Adipocyte (in vitro differentiated cells): ENCODE data around the gene PRELID3B.

ENCODE experiments used
- DNase-seq: peaks from one replicate; pipeline ENCODE4 v3.0.0-alpha.2; 2015; ENCODE audit warnings: low read depth
- H3K27me3 ChIP-seq: replicated peaks from 2 replicates; pipeline ENCODE4 v1.7.0; 2013; ENCODE audit warnings: mild to moderate bottlenecking, low read length, moderate library complexity; ENCODE audit not compliant: control insufficient read depth, insufficient read depth
- H3K36me3 ChIP-seq: 2 replicates; pipeline ENCODE4 v1.7.0; 2013; ENCODE audit warnings: low read length, mild to moderate bottlenecking, moderate library complexity; ENCODE audit not compliant: control insufficient read depth, insufficient read depth, severe bottlenecking
- H3K4me1 ChIP-seq: 2 replicates; pipeline ENCODE4 v1.7.0; 2013; ENCODE audit warnings: mild to moderate bottlenecking, low read length, moderate library complexity; ENCODE audit not compliant: control insufficient read depth, insufficient read depth
- H3K4me3 ChIP-seq: 2 replicates; pipeline ENCODE4 v1.7.0; 2013; ENCODE audit warnings: mild to moderate bottlenecking, low read length, moderate library complexity
- H3K9ac ChIP-seq: 2 replicates; pipeline ENCODE4 v1.7.0; 2013; ENCODE audit warnings: mild to moderate bottlenecking, low read length, moderate library complexity
- H3K9me3 ChIP-seq: 2 replicates; pipeline ENCODE4 v1.7.0; 2013; ENCODE audit warnings: mild to moderate bottlenecking, low read length, moderate library complexity; ENCODE audit not compliant: control insufficient read depth

Gene PRELID3B

GRCh38 chr20:59006864-59007664 is 35.5 kb downstream of the PRELID3B start, which contains the start of gene CTSZ:
CTSZ (minus strand) TSS chr20:59007254; CDS start chr20:59007128, 126 bp downstream.
- Histone ChIP-seq H3K36me3 (no peaks in the 10 kb centered on the region), H3K27me3 (no peaks in the 10 kb centered on the region), H3K9me3 (no peaks in the 10 kb centered on the region), H3K4me1 (peaks cover 19% of the 10 kb centered on the region), H3K4me3 (peak within 1 kb of the TSS; percentile 88), H3K9ac (peak within 1 kb of the TSS; percentile 92)
- peak; percentile 72 for DNase-seq

- peaks cover 2% of the 10 kb centered on the region for H3K36me3 ChIP-seq
- H3K27me3 ChIP-seq = no peaks in the 10 kb centered on the region
- no peak for DNase-seq
- H3K9ac ChIP-seq = peak overlapping the region; percentile 92
- H3K9me3 ChIP-seq = no peaks in the 10 kb centered on the region
- peak overlapping the region; percentile 88 for H3K4me3 ChIP-seq
- H3K4me1 ChIP-seq = peaks cover 17% of the 10 kb centered on the region
These were observed 36.3 kb downstream of the PRELID3B start for GRCh38 chr20:59006167-59006863.

- DNase-seq = no peak
- Histone ChIP-seq H3K4me1 (peaks cover 15% of the 10 kb centered on the region), H3K9me3 (no peaks in the 10 kb centered on the region), H3K4me3 (peak overlapping the region; percentile 88), H3K27me3 (no peaks in the 10 kb centered on the region), H3K9ac (peak overlapping the region; percentile 92), H3K36me3 (peaks cover 7% of the 10 kb centered on the region)
These were observed 36.9 kb downstream of the PRELID3B start for GRCh38 chr20:59005523-59006166.

- H3K4me1 ChIP-seq = peaks cover 15% of the 10 kb centered on the region
These were observed 37.6 kb downstream of the PRELID3B start for GRCh38 chr20:59004763-59005522.

GRCh38 chr20:59004493-59004762 is 38.2 kb downstream of the PRELID3B start:
- DNase-seq = no peak
- no peak overlapping the region for H3K9ac ChIP-seq

More at GRCh38 chr20:59004763-59005522, 37.6 kb downstream of the PRELID3B start:
- Histone ChIP-seq H3K36me3 (peaks cover 7% of the 10 kb centered on the region), H3K9me3 (no peaks in the 10 kb centered on the region), H3K9ac (no peak overlapping the region), H3K27me3 (no peaks in the 10 kb centered on the region), H3K4me3 (peak overlapping the region; percentile 88)
- no peak for DNase-seq

GRCh38 chr20:59003836-59004492 is 38.6 kb downstream of the PRELID3B start:
- no peaks in the 10 kb centered on the region for H3K27me3 ChIP-seq
- no peaks in the 10 kb centered on the region for H3K9me3 ChIP-seq
- H3K4me1 ChIP-seq = peaks cover 15% of the 10 kb centered on the region
- no peak for DNase-seq
- H3K4me3 ChIP-seq = no peak overlapping the region
- no peak overlapping the region for H3K9ac ChIP-seq
- H3K36me3 ChIP-seq = peaks cover 12% of the 10 kb centered on the region

More at GRCh38 chr20:59004493-59004762, 38.2 kb downstream of the PRELID3B start:
- Histone ChIP-seq H3K4me3 (no peak overlapping the region), H3K36me3 (peaks cover 8% of the 10 kb centered on the region), H3K4me1 (peaks cover 15% of the 10 kb centered on the region), H3K9me3 (no peaks in the 10 kb centered on the region), H3K27me3 (no peaks in the 10 kb centered on the region)

GRCh38 chr20:59002874-59003399 is 39.6 kb downstream of the PRELID3B start:
- H3K4me1 ChIP-seq = peaks cover 15% of the 10 kb centered on the region
- H3K27me3 ChIP-seq = no peaks in the 10 kb centered on the region
- H3K9me3 ChIP-seq = no peaks in the 10 kb centered on the region
- H3K36me3 ChIP-seq = peaks cover 15% of the 10 kb centered on the region
- H3K4me3 ChIP-seq = no peak overlapping the region
- DNase-seq = no peak
- no peak overlapping the region for H3K9ac ChIP-seq

GRCh38 chr20:59002388-59002787 is 40.2 kb downstream of the PRELID3B start:
- H3K9ac ChIP-seq = no peak overlapping the region
- H3K9me3 ChIP-seq = no peaks in the 10 kb centered on the region
- H3K4me1 ChIP-seq = peaks cover 15% of the 10 kb centered on the region
- no peak overlapping the region for H3K4me3 ChIP-seq
- H3K36me3 ChIP-seq = peaks cover 20% of the 10 kb centered on the region
- no peaks in the 10 kb centered on the region for H3K27me3 ChIP-seq
- no peak for DNase-seq

GRCh38 chr20:59001449-59002171 is 41.0 kb downstream of the PRELID3B start:
- no peaks in the 10 kb centered on the region for H3K9me3 ChIP-seq
- H3K9ac ChIP-seq = no peak overlapping the region
- H3K4me3 ChIP-seq = no peak overlapping the region
- H3K36me3 ChIP-seq = peaks cover 28% of the 10 kb centered on the region
- DNase-seq = no peak
- H3K4me1 ChIP-seq = peaks cover 15% of the 10 kb centered on the region
- H3K27me3 ChIP-seq = no peaks in the 10 kb centered on the region

GRCh38 chr20:59001068-59001448 is 41.5 kb downstream of the PRELID3B start:
- H3K9me3 ChIP-seq = no peaks in the 10 kb centered on the region
- no peaks in the 10 kb centered on the region for H3K27me3 ChIP-seq
- peaks cover 10% of the 10 kb centered on the region for H3K4me1 ChIP-seq
- no peak overlapping the region for H3K9ac ChIP-seq
- H3K4me3 ChIP-seq = no peak overlapping the region
- H3K36me3 ChIP-seq = peaks cover 33% of the 10 kb centered on the region
- no peak for DNase-seq
